SK-N-DZ (cell line): Measurements from ENCODE around the gene GRK6.

Experiments
- DNase-seq: peaks from one replicate; pipeline ENCODE4 v3.0.0-alpha.2; 2015; ENCODE audit warnings: low spot score

The GRK6 gene

DNA sequence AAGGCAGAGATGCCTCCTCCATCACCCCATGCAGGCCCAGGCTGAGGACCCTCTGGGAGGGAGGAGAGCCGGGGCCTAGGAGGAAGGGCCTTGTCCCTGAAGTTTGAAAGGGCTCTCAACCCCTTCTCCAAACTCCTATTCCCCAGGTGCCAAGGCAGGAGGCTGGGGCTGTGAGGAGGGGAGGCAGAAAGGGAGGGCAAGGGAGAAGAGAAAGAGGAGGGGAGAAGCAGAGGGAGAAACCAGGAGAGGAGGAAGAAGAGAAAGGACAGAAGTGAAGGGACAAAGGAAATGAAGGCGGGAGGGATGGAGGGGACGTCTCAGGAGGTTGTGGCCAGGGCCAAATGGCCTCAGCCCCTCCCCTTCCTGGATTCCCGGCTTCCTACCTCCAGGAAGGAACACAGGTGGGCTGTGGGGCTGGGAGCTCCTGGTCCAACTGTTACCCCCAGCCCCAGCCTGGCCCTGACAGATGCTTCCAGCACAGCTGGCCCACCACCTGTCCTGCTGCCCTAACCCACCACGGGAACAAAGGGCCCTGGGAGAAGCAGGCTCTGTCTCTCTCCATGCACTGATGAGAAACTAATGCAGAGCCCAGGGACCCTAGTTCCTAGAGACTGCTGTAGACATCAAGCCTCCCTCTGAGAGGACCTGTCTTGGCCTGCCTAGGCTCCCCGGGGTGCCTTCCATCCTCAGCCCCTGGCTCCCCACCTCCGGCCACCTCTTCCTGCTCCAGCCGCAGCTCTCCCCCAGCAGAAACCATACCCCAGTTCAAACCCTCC lies 43.5 kb downstream of the GRK6 start:
- DNase-seq, result no peak

DNA sequence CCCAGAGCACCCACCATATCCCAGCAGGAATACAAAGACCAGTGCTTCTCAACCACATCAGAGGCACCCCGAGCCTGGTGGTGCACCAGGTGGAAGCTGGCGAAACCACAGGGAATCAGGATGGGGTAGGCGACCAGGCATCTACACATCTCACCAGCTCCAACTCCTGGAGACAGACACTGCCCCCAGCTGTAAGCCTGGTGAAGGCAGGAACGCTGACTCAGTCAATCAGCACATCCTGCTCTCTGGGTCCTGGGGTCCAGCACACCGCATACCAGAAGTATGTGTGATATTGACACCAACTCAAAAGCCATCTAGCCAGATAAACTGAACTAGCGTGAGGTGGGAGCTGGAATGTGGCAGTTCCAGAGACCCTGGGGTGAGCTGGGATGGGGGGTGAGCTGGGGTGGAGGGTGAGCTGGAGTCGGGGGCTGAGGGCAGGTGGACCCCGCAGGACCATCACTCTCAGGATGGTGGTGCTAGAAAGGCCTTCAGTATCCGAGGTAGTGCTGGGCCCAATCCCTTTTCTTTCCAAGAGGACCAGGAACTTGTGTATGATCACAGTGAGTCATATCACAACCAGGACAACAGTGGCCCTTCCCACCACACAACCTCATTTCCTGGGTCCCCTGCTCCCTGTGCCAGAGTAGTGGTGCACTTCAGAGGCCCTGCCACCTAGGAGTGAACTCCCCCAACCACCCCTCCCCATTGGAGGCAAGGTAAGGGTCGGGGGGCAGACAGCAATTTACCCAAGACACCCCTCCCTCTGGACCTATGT lies 44.5 kb downstream of the GRK6 start:
- no peak for DNase-seq

DNA sequence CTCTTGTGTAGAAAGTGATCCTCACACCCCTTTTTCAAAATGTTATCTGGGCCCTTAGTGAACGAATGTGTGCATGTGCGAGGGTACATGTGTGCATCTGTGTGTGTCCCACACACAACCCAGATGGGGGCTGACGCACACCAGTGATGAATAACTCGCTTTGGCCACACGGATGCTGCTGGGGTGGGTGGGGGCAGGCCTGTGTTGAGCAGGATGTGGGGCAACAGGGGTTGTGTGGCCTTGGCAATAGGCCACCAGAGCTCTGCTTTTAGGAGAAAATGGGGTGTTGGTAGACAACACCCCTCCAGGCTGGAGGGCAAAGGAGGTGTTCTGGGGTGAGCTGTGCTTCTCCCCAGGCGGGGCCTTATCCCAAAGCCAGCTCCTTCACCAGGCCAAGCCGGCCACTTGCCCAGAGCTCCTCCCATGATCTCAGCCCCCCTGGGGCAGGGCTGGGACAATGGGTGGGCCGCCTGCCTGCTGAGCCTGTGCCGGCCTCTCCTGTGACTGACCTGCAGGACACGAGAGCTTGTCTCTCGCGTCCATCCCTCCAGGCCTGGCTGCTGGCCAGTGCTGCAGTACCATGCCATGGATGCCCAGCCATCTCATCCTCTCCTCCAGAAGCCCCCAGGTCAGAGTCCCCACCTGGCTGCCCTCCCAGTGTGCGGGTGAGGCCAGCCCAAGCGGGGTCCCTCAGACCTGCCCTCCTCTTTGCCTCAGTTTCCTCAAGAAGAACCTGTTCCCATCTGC lies 45.3 kb downstream of the GRK6 start:
- DNase-seq, result no peak

DNA sequence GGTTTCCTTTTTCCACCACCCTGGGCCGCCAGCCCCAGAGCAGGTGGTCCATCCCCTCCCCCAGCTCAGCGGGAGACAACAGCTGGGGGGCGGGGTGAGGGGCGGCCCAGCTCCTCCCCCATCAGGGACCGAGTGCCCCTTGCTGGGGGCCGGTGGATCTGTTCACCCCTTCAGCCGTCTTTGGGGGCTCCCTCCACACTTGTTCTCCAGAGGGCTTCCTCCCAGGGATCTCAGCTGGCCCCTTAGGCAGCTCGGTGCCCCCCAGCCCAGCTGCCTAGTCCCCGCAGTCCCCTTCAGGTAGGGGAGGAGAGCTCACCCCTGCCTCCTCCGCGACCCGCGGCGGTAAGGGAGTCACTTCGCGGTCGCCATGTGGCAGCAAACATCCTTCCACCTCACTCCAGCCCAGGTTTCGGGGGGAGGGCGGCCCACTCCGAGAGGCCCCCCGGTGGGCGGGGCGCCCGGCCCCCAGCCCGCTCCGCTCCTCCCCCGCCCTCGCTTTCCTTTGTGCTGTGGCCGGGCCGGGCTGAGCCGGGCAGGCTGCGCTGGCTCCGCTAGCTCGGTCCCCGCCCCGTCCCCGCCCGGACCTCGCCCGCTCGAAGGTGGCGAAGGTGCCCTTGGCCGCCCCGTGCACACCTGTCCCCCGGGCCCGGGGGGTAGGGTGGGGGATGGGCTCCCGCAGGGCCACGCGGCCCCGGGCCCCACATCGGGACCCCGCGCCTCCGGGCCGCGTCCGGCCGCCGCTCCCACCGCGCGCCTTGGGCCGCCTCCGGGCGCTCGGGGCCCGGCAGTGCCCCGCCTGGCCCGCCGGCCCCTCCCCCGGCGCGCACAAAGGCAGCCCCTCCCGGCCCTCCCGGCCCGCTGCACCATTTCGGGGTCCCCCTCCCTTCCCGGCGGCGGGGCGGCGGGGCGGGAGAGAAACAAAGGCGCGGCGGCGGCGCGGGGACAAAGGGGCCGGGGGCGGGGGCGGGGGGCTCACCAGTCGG lies 46.3 kb downstream of the GRK6 start:
- peak; percentile 68 for DNase-seq

DNA sequence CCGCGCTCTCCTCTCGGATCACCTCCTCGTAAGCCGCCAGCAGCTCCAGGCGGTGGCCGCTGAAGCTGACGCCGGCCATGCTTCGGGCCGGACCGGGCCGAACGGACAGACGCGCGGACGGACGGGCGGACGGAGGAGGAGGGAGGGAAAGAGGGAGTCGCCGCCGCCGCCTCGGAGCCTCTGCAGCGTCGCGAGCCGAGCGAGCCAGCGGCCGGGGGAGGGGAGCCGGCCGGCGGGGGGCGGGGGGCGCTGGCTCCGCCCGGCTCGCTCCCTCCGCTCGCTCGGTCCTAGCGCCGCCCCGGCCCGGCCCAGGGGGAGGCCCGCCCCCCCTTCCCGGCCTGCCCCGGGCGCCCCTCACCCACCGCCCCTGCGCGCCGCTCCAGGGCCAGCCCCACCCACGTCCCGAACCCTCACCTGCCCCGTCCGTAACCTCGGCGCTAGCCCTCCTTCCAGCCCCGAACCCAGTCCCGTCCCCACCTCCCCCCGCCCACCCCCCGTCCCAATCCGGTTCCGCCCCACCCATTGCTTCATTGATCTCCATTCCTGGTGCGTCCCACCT lies 47.0 kb downstream of the GRK6 start, which contains the start of gene DBN1:
Gene DBN1, minus strand, starts transcription at position 192 of the 559 bp plus-strand sequence. Its CDS starts 113 bp downstream, at position 79.
- DNase-seq, result no peak

DNA sequence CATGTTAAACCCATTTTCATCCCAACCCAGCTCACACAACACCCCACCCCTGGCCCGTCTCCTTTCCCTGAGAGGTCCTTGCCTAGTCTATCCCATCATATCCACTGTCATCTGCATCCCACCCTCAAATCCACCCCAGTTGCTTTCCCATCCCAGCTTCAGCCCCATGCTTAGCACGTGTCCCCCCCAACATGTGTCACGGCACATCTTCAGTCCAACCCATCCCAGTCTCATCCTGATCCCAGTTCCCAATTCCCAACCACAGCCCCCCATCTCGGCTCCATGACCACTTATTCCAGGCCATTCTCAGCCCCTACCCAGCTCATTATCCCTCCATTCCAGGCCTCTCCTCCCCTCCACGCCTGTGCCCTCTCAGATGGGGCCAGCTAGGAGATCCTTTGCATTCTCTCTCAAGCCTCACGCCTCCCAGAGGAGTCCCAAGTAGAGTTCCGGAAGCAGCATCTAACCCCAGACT lies 47.6 kb downstream of the GRK6 start:
- DNase-seq, result no peak

DNA sequence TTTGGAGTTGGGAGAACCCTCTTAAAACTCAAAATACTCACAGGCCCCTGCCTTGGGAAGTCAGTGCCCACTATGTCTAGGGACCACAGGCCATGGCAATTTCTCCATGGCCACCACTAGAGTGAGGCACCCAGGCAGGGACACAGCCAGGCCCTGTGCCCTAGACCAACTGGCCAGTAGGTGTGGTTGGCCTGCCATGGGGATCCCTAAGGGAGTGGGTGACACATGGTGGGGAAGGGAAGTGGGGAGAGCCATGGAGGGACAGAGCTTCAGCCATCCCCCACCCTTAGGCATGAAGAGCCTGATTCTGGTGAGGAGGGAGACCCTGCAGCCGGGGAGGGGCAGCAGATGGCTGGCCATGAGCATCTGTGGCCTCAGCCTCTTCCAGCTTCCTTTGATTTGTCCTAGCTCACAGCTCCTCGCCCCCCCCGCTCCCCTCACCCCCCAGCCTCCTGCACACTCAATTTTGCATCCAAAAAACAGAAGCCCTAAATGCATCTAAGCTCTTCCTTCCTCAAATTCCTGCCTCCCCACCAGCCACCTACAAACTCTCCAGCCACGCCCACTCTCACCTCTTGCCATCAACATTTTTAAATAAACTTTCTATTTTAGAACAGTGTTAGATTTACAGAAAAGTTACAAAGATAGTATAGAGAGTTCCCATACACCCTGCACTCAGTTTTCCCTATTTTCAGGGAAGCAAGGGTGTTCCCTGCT lies 48.5 kb downstream of the GRK6 start:
- no peak for DNase-seq

DNA sequence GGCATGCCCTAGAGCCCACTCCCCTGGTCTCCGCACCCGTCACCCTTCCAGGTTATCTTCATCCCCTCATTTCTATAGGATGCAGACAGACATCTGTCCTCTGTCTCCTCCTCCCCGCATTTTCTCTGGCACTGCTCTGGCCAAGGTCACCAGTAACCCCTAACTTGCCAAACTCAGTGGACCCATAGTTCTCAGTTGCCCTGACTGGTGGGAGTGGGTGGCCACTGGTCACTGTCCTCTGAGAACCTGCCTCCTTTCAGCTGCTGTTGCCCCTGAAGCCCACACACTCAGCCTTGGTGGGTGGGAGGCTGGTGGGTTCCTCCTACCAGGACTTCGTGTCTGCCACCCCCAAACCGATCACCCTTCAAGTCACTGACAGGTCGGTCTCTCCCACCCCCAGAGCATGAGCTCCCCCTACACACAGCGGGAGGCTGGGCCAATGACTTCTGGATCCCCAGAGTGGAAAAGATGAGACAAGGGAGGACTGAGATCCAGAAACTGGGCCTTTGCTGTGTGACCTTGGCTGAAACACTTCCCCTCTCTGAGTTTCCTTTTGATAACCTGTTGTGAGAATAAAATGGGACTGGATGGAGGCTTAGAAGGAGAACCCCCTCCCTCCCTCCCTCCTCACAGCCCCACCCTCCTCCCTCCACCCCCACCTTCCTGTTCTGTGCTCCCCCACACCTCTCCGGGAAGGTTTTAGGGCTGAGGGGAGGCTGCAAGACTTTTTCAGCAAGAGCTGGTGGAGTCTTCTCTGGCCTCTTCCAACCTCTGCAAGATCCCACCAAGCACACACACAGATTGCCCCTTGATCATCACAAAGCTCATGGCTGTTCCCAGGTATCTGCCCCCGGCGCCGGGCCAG lies 49.3 kb downstream of the GRK6 start:
- no peak for DNase-seq

DNA sequence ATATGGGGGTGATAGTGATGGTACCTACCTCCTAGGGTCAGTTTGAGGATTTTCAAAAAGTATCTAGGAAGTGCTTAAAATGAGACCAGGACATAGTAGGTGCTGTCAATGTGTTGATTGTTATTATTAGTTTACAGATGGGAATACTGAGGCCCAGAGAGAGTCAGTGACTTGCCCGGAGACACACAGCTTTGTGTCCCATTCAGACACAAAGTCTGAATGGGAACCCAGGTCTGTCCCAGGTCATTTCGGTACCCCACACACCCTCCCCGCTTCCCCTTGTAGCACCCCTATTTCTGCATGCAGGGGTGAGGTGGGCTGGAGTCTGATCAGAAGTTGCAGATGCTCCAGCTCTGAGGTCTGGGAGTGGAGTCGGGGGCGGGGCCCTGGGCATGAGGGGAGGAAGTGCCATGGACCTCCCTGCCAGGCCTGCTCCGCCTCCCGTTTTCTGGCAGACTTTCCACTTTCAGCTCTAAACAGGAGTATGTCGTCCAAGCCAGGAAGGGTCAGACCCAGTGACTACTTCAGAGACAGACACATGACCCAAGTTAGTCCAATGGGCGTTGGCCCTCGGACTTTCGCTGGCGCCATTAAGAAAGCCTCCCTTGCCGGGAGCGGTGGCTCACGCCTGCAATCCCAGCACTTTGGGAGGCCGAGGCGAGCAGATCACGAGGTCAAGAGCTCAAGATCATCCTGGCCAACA lies 50.2 kb downstream of the GRK6 start:
- no peak for DNase-seq

DNA sequence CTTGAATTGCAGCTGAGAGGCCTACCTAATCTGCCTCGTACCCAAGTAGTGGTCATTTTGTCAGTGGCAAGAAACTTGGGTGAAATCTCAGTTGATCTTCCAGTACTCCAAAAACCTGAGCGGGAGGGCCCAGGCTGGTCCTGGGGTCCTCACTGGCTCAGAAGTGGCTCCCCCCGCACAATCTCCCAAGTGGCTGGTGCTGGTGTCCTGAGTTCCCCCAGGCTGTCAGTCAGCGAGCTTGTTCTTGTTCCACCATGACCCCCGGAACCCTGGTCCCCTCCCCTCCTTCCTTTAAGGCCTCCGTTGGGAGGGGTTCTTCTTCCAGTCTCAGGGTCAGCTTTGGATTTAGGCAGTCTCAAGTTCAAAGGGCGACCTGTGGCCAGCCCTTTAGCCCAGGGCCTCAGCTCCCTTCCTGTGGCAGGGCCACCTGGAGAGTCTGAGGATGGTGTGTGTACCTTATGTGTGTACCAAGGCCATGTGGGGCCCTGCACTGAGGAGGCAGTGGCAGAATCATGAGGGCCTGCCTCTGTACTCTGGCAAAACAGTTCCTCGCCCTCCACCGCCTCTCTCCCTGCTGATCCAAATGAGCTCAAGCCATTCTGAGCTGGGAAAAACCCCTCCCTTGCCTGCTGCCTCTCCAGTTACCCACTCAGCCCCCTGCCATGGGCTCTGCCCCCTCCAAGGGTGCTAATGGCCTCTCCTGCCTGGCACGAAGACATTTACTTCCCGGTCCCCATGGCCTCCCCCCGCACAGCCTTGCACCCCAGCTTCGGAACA lies 51.4 kb downstream of the GRK6 start:
- no peak for DNase-seq

DNA sequence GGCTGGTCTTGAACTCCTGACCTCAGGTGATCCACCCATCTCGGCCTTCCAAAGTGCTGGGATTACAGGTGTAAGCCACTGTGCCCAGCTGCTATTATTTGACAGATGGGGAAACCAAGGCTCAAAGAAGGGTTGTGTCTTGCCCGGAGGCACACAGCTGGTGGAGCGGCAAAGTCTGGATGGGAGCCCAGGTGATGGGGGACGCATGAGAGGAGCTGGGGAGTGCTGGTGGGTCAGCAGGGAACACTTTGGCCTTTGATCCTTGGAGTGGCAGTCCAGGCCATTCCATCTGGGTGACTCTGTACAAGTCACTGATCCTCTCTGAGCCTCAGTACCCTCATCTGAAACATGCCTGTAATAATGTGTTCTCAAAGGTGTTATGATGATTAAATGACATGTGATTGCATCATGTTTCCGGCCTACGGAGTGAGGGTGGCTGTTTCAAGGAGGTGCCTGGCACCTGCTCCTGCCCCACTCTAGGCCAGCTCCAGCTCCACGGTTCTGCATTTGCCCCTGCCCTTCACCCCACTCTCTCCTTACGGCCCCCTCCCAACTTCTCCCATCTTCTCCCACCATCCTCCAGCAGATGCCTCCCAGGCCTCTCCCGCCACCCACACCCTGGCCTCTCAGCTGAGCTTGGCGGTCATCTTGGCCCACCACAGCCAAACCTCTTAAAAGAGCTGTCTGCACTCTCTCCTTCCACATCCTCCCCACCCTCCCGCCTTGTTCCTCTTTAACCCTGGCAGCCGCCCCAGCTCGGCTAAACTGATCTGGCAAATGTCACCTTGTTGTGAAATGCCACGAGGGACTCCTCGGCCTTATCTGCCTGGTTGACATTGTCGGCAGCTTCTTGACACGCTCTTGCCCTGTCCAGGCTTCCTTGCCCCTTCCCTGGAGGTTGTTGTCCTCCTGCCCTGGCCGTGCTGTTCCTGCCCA lies 52.5 kb downstream of the GRK6 start:
- DNase-seq, result peak; percentile 87

DNA sequence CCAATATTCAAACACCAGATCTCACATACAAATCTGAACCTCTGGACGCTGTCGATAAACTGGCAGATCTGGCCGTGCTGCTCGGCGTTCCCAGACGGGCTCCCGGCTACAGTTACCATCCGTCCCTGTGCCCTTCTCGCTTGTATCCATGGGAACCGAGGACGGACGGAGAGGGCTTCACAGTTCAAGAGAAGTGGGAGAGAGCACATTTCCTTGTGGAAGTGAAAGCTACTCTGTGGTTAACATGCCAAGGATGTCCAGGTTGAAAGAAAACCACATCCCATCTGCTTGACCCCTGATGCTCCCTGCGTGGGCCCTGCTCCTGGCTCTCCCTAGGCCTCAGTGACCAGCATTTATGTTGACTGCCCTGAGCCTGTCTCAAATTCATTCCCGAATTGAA lies 53.3 kb downstream of the GRK6 start:
- peak; percentile 52 for DNase-seq

DNA sequence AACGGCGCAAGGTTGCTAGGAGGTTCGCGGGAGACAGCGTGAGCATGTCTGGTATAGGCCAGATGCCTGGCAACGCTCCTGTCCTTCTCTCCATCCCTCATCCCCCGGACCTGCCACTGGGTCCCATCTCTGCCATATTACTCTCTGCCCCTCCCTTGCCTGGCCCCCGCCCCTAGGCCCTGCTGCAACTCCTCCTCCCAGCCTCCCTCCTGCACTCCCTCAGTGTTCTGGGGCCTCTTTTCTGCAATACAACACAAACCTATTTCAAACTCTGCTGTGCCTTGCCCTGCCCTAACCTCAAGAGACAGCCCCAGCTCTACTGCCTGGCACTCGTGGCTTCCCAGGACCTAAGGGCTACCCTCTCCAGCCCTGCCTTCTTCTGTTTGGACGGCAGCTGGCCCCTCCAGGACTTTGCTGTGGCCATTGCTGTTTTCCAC lies 55.9 kb downstream of the GRK6 start:
- no peak for DNase-seq

DNA sequence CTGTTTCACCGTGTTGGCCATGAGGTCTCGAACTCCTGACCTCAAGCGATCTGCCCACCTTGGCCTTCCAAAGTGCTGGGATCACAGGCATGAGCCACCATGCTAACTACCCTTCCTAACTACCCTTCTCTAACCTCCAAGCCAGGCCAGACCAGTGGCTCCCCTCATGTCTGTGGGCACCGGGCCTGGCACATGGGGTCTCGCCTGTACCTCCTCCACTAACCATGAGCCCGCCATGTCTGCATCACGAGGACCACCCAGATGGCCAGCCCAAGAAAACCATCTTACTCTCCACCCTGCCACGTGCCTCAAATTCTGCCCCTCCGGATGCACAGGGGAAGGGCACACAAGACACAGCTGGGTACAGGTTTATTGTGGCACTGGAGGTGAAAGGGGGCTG lies 56.6 kb downstream of the GRK6 start:
- no peak for DNase-seq

DNA sequence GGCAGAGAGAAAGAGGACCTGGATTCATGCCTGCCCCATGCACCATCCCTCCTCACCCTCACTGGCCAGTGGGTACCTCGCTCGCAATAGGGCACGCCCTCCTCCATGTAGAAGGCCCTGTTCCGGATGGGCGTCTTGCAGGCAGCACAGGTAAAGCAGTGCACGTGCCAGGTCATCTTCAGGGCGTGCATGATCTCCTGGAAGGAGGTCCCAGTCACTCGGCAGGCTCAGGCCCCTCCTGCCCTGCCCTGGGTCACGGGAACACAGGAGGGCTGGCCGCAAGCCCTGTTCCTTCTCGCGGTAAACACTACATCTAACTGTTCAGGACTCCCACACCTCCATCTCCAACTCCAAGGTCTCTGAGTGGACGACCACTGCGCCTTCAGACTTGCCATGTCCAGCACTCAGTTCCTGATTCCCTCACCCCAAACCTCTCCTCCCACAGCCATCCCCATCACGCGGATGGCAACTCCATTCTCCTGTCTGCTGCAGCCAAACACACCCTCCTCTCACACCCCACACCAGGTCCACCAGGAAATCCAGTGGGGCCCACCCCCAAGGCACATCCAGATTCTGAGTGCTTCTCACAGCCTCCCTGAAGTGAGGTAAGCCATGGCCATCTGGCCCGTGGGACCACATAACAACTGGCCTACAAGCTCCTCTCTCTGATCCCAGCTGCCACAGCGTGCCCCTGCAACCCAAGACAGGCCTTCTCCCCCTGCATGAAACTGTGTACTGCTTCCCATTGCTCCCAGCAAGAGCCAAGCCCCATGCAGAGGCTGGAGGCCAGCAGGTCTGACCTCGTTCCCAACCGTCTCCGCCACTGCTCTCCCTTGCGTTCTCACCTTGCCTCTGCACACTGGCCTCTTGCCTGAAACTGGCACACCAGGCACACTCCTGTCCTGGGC lies 57.8 kb downstream of the GRK6 start:
- DNase-seq, result no peak
